ENCODE results near the gene FPR3.
"Not testable (repeated sequence)": the region's sequence is repeated elsewhere in the genome, so short reads cannot be mapped to it uniquely, and the experiment has no call there.

FPR3 gene

GRCh38 chr19:51794885-51795490 lies at the start of gene FPR3:
TSS of gene FPR3 (plus strand) at chr19:51795157. CDS start at chr19:51823749, 28,592 bp downstream.
- DNase-seq (ENCODE audit: low spot score): no peak

GRCh38 chr19:51746731-51747130 lies 48.2 kb upstream of the FPR3 start:
- no peak for DNase-seq (ENCODE audit: low spot score)

- no peak for DNase-seq (ENCODE audit: low spot score)
Observed at GRCh38 chr19:51749979-51750378, 45.0 kb upstream of the FPR3 start.

- DNase-seq (ENCODE audit: low spot score): no peak
Observed at GRCh38 chr19:51750400-51751094, 44.4 kb upstream of the FPR3 start.

- no peak for DNase-seq (ENCODE audit: low spot score)
Observed at GRCh38 chr19:51751655-51752054, 43.3 kb upstream of the FPR3 start, which contains the start of gene FPR1. TSS of gene FPR1 (minus strand) at chr19:51751878. CDS start at chr19:51746994, 4,884 bp downstream.

- DNase-seq (ENCODE audit: low spot score): no peak
Observed at GRCh38 chr19:51754109-51754508, 40.8 kb upstream of the FPR3 start.

GRCh38 chr19:51754770-51755169 lies 40.2 kb upstream of the FPR3 start:
- no peak for DNase-seq (ENCODE audit: low spot score)

- no peak for DNase-seq (ENCODE audit: low spot score)
Observed at GRCh38 chr19:51755571-51755970, 39.4 kb upstream of the FPR3 start.

GRCh38 chr19:51760697-51761356 lies 34.1 kb upstream of the FPR3 start, which contains the start of gene FPR2:
TSS of gene FPR2 (plus strand) at chr19:51761180. CDS start at chr19:51768659, 7,479 bp downstream.
- DNase-seq (ENCODE audit: low spot score): no peak

- no peak for DNase-seq (ENCODE audit: low spot score)
Observed at GRCh38 chr19:51761696-51762095, 33.3 kb upstream of the FPR3 start.

GRCh38 chr19:51765086-51765485 lies 29.9 kb upstream of the FPR3 start:
- DNase-seq (ENCODE audit: low spot score): no peak

GRCh38 chr19:51766461-51766860 lies 28.5 kb upstream of the FPR3 start:
- DNase-seq (ENCODE audit: low spot score): no peak

GRCh38 chr19:51771376-51772130 lies 23.4 kb upstream of the FPR3 start:
- no peak for DNase-seq (ENCODE audit: low spot score)

GRCh38 chr19:51772977-51773376 lies 22.0 kb upstream of the FPR3 start:
- no peak for DNase-seq (ENCODE audit: low spot score)

GRCh38 chr19:51776561-51776960 lies 18.4 kb upstream of the FPR3 start:
- DNase-seq (ENCODE audit: low spot score): not testable (repeated sequence)

GRCh38 chr19:51777570-51778462 lies 17.1 kb upstream of the FPR3 start:
- DNase-seq (ENCODE audit: low spot score): peak; percentile 65

GRCh38 chr19:51779181-51779580 lies 15.8 kb upstream of the FPR3 start:
- no peak for DNase-seq (ENCODE audit: low spot score)

GRCh38 chr19:51779703-51780102 lies 15.3 kb upstream of the FPR3 start:
- DNase-seq (ENCODE audit: low spot score): no peak

GRCh38 chr19:51780270-51780669 lies 14.7 kb upstream of the FPR3 start:
- no peak for DNase-seq (ENCODE audit: low spot score)

- no peak for DNase-seq (ENCODE audit: low spot score)
Observed at GRCh38 chr19:51781999-51782398, 13.0 kb upstream of the FPR3 start.

GRCh38 chr19:51783372-51783771 lies 11.6 kb upstream of the FPR3 start:
- DNase-seq (ENCODE audit: low spot score): peak; percentile 46

All from NAMALWA (cell line).